Fibroblast of skin of abdomen (primary cell): Measurements from ENCODE around the gene FYB1.
"Not testable (repeated sequence)": the region's sequence is repeated elsewhere in the genome, so short reads cannot be mapped to it uniquely, and the experiment has no call there.

Experiments used
- DNase-seq: peaks from one replicate; pipeline ENCODE4 v3.0.0-alpha.2; 2013

FYB1 gene

DNA sequence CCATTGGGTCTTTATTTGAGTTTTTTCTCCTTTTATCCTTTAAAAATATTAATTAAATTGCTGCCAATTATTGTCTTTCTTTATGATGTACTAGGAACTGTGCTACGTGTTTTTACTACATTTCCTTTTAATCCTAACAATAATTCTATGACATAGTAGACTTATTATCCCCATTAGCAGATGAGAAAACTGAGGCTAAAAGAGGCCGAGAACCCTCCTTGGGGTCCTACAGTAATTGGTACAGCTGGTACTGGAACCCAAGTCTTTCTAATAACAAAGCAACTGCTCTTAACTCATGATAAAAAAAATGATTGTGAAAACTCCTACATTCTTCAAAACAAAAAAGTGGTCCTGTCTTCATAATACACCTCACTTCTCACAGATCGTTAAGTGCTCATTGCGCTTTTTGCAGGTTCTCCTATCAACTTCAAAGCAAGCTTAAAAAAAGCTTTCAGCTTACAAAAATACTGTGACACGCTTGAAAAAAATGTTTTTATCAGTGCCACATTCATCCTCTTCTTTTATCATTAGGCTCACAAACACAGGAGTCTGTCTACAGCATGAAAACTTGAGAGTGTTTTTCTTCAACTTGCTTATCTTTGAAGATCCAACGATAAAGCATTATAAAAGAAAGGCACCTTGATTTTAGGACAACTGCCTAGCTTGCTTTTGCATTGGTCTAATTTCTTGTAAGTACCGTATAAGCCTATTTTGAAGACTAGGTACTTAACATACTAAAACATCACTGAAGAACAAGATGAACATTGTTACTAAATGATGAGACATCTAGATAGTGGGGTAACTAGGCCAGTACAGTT, 32.4 kb downstream of the FYB1 start:
- no peak for DNase-seq

DNA sequence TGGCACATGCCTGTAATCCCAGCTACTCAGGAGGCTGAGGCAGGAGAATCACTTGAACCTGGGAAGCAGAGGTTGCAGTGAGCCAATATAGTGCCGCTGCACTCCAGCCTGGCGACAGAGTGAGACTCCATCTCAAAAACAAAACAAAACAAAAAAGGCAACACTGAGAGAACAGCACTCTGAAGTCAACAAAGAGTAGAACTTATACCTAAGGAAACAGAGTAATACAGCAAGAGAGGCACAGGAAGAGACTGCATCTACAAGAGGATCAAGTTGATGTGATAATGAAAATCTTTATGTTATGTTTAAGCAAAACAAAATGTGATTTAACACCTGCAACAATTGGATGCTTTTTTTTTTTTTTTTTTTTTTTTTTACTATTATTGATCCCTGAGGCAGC, 33.1 kb downstream of the FYB1 start:
- no peak for DNase-seq

DNA sequence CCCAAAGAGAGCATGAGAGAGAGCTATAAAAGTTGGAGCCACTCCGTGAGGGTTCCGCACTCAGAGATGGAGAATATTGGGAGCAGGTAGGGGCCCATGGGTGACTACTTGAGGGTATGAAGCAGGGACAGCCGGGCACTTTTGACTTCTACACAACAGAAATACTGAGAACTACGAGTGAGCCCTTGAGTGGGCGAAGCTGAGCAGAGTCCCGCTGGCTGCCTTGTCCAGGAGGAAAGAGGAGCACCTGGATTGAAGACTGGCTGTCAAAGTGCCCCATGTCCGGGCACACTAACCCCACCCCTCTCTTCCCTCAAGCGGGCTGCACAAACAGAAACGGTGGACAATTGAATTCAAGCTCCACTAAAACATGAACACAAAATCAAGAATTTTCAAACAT, 33.6 kb downstream of the FYB1 start:
- no peak for DNase-seq

DNA sequence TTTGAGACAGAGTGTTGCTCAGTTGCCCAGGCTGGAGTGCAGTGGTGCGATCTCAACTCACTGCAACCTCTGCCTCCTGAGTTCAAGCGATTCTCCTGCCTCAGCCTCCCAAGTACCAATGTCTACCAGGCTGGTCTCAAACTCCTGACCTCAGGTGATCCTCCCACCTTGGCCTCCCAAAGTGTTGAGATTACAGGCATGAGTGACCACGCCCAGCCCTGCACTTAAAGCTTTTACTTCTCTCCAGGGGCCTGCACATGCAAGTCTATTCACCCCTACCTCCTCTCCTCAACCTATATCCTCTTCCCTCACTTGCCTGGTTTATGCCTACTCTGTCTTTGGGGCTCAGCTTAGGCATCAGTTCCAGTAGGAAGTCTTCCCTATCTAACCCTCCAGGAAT, 39.8 kb downstream of the FYB1 start:
- not testable (repeated sequence) for DNase-seq

DNA sequence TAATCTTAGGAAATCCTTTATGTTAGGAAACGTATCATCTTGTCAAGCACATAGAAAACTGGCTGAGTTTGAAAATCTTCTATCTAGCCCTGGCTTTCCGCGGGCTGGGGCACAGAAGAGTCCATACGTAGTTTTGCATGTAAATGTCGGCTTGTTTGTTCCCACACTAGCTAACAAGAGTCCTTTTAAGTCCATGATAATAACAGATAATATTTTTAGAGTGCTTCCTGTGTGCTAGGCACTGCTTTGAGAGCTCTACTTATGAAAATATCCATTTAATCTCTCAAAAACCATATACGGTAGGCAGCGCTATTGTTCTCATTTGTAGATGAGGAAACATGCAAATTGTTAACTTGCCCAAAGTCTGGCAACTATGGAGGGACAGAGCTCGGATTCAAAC, 40.5 kb downstream of the FYB1 start:
- DNase-seq, result no peak

DNA sequence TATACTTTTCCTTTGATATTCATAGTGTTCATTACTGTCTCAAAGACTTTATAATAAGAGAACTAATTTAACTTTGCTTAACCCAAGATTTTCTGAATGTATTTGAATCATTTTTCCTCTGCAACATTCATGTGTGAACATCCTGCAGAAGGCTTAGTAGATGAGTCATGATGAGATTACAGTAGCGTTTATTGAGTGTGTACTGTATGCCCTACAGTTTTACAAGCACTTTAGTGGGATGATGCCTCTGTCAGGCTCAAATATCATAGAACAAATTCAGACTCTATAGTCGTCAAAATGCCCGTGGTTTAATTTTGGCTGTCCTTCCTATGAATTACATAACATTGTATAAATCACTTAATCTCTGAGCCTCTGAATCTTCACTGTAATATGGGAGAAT, 41.2 kb downstream of the FYB1 start:
- DNase-seq, result peak; percentile 72

DNA sequence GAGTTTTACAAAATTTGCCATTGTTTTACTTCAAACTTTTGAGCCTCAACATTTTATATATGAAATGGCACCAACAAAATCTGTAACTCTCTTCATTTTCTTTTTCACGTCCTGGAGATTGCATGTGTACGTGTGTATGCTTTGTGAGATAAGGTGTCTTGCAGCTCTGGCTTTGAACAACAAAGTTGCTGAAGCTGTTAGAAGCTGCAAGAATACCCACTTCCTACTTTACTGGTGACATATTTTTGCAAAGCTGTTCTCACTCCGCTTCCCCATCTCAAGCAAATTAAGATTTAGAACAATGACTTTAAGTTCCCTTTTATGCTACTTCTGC, 41.8 kb downstream of the FYB1 start:
- no peak for DNase-seq

DNA sequence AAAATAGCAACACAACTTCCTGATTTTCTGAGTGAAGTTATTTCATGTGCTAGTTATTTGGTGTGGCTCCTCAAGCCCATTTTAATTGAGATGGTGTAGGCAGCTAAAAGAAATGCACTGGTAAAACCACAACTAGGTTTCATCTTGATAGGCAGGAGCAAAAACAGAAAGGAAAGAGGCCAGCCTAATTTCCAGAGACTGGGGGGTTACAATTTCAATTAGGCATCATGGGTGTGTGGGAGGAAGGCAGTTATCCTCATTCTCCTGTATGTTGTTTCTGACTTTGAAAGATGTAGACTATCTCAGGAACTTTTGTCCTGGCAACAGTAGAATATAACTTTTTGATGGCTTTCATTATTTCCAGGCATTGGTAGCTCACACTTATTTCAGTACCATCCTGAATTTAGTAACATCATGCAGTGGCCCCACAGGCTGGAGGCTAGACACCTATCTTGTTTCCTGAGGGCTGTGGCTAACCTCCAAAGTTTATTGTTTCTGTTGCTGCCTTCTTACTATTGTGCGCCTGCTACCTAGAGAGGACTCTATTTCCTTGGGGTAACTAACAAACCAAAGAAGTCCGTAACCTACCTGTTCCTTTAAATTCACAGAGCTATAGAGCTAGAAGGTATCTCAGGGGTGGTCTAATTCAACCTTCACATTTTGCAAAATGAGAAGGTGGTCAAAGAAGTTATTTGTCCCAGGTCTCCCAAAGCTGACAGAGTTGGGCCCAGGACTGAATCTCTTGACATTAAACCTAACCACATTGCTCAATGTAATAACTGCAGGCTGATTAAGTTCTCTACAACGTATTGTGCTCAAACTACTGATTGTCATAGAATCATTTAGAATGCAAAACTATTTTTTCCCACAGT, 42.4 kb downstream of the FYB1 start:
- DNase-seq, result no peak

DNA sequence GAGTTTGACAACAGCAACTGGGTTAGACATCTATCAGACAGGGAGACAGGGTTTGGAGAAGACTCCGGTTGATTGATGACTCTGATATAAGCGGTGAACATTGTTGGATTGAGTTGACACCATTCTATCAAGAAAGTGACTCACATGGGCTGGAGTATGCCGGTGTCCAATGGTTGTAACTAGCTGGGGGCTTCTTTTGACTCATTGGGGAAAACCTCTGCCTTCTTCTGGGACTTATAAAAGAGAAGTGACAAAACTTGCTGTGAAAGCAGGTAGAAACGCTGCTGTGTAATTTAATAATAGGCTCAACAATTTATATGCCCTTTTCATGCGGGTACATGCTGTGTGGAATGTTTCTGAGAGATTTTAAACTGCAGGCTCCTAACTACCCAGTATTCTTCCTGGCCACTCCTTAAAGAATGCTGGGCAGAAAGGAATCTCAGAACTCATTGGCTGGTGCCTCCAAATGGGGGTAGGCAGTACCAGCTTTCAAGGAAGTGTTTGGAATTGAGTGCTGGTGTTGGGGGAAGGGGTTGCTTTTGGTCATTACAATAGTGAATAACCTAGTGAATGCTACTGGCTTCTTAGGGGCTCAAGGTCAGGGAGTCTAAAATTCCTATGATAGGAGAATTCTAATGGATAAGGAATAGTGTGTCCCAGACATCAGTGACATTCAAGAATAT, 43.9 kb downstream of the FYB1 start:
- DNase-seq, result no peak

DNA sequence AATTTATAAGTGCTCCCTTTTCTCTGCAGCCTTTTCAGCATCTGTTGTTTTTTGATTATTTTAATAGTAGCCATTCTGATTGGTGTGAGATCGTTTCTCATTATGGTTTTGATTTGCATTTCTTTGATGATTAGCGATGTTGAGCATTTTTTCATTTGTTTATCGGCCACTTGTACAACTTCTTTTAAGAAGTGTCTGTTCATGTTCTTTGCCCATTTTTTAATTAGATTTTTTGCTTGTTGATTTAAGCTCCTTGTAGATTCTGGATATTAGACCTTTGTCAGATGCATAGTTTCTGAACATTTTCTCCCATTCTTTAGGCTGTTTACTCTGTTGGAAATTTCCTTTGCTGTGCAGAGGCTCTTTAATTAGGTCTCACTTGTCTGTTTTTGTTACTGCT, 46.3 kb downstream of the FYB1 start:
- DNase-seq, result no peak

DNA sequence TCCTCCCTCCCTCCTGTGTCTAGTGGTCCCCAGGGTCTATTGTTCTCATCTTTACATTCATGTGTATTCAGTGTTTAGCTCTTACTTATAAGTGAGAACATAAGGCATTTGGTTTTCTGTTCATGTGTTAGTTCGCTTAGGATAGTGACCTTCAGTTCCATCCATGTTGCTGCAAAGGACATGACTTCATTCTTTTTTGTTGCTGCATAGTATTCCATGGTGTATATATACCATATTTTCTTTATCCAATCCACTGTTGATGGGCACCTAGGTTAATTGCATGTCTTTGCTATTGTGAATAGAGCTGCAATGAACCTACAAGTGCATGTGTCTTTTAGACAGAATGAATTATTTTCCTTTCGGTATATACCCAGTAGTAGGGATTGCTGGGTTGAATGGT, 46.8 kb downstream of the FYB1 start:
- no peak for DNase-seq

DNA sequence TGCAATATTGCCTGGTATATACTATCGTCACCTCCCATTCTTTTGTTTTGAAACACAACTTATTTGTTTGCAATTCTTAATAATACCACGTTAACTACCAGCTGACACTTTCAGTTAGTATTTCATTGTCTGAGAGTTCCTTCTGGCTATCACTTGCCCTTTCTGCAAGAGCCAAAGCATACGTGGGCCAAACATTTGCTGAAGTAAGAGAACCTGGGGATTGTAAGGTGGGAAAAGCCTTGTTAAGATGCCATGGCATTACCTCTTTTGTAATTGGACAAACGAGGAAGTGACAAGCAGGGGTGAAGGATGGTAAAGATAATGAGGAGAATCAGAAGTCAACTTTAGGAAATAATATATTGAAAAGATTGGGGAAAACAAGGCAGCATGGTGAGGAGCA, 47.7 kb downstream of the FYB1 start:
- no peak for DNase-seq

DNA sequence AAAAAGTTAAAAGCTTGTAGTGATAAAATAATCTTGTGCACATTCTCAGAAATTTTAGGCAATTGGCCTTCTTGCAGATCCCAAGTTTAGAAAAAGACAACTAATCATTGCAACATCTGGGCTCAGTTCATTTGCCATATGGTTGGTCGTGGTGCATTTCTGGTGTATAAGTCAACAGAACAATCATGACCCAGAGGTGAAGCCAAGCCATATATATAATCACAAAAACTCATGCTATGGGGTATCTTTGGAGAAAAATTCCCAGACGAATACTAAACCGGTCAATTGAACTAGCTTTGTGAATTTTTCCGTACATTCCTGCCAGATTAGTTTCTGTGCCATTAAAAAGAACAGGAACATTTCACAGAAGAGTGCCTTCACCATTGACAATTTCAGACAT, 50.3 kb downstream of the FYB1 start:
- peak; percentile 95 for DNase-seq

DNA sequence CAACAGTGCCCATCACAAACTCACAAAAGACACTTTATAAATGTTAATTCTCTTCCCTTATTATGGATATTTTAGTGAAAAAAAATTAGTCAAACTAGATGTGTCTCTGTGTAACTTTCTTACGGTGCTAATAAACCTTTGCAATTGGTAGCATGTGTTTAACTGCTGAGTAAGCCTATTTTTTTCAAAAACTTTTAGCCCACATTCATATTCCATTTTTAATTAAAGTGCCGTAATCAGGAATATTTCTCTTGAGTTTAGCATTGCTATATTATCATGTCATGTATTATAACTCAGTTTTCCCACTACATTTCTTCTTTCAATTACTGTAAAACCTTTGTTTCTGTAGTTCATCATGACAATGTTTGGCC, 51.4 kb downstream of the FYB1 start:
- no peak for DNase-seq

DNA sequence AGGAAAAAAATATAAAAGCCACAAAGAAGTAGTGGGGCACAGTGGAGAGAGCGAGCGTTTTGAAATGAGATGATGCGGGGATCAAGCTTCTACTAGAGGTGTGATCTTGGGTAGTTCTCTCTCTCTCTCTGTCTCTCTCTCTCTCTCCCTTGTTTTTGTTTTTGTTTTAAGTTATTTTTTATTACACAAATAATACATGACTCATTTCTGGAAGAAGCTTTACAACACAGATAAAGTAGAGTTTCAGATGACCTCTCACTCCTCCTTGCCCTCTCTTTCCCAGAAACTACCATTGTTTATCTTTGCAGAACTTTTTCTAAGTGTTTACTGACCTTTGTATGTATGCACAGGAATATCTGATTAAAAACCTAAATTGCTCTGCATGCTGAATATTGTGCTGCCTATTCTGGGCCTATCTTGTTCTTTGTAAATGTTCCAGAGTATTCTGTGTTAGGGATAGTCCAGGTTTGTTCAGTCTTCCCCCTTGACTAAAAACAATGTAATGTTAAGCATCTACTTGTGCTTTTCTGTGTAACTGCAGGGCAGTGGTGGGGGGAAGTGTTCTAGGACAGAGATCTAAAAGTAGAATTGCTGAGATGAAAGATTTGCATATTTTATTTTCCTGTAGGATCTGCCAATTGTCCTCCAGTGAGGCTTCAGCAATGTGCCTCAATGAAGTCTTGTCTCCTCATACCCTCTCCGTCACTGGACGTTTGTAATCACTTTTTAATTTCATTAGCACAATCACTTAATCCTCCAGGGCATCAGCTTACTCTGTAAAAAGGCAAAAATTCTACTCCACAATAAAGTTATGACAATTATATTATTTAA, 52.0 kb downstream of the FYB1 start:
- DNase-seq, result peak; percentile 65

DNA sequence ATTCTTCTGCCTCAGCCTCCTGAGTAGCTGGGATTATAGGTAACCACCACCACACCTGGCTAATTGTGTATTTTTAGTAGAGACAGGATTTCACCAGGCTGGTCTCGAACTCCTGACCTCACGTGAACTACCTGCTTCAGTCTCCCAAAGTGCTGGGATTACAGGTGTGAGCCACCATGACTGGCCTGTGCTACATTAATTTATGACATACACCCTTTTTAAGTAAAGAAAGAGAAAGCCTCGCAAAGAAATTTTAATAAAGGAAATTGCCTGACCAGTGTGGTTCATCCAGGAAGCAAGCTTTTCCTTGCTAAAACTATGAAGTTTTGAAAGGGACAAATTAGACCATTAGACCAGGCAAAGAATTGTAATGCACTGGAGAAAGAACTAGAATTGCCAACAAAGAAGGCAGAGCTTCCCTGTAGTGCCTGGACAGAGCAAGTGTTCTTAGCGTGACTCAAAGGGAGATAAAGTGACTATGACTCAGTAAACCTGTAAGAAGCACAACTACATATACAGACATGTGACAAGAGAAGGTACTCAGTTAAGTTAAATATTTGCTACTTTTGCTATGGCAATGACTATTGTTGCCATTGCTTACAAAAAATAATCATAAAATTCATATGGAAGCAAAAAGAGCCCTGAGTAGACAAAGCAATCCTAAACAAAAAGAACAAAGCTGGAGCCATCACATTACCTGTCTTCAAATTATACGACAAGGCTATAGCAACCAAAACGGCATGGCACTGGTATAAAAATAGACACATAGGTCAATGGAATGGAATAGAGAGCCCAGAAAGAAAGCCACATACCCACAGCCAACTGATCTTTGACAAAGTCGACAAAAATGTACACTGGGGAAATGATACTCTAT, 54.6 kb downstream of the FYB1 start:
- DNase-seq, result no peak

DNA sequence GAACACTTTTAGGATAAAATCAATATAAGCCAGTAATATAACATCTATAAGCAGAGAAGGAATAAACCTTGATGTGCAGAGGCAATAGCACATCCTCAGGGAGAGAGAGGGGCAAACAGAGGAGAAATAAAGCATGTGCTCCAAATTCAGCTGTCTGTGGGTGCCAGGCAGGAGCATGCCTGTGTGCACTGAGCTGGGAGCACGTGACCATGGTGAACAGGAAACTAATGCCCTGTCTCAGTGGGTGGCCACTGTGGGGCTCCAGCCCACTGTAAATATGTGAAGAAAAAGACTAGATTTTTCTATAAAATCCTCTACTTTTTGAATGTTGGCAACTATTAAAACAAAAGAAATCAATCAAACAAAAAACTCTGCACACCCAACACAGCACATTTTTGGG, 55.3 kb downstream of the FYB1 start:
- DNase-seq, result no peak

DNA sequence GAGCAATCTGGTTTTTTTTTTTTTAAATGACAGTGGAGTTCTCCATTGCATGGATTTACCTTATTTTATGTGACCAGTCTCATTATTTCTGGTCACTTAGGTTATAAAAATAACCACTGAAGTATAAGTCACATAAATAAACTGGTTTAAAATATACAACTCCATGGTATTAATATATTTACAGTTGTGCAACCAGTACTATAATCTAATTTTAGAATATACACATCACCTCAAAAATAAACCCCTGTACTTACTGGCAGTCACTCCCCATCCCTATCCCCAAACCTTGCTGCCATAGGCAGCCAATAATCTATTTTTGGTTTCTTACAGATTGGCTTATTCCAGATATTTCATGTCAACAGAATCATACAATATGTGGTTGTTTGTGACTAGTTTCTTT, 57.8 kb downstream of the FYB1 start:
- no peak for DNase-seq

DNA sequence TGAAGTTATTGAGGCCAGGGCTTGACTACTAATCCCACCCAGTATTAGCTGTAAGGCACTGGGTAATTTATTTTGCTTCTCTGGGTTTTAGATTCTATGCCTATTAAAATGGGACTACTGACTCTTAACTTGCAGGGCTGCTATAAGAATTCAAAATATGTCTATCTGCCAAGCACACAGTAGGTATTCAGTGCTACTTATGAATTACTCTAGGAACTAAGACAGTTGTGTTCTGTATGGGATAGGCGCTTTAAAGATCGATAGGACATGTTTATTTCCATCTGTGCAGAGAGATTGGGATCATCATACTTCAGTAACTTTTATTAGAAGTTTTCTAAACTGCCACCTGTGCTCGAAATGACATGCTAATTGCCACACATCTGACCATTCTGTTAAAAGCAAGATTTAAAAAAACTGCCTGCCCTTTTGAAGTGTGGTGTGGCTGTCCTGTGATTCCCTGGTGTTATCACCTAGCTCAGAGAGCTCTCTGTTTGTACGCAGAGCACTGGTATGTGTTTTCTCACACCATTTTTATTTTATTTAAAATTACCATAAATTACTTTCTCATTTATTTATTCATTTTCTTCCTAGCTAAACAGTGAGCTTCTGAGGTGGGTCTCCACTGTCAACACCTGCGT, 58.7 kb downstream of the FYB1 start:
- DNase-seq, result no peak

DNA sequence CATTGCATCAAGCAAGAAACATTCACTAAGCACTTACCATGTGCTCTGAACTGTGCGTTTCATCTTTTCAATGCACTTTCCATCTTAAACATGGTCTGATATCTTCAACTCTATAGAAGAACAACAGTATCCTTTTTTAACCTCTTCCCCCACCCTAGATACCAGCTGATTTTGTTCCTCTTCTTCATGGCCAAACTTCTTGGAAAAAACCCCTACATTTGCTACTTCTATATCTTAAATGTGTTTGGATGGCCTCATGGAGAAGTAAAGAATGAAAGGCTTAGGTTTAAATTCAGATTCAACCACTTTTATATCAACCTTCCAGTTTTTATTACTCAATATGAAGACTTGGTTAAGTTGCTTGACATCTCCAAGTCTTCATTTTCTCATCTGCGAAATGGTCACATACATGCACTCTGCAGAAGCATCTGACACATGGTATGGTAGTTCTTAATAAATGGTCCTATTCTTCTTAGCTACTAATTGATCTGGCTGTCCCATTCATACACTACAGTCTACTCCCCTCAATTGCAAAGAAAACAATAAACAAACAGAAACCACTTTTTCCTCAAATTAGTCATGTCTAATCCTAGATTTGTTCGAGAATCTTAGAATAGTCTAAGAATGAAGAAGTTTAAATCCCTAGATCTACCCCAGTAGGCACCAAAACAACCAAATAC, 59.4 kb downstream of the FYB1 start:
- no peak for DNase-seq

DNA sequence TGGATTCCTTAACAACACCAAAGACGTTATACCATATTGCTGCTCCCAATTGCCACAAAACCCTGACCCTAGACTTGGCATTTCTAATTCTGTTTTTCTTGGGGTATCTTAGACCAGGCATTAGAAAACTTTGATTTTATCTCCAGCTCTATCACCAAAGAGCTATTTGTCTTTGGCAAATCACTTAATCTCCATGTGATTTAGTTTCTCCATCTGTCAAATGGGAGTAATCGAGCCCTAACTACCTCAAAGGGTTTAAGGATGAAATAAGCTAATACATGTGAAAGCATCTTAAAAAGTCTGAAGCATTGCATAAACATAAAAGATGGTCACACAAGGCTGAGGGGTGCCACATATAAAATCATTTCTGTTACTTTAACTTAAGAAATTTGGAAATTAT, 60.6 kb downstream of the FYB1 start:
- DNase-seq, result no peak
